ENCODE results near the gene DAPK1.

DAPK1 gene

GRCh38 chr9:87630266-87630665 is 132.6 kb downstream of the DAPK1 start:
- TF ChIP-seq ESRRG (CRISPR knock-in tag; IDR thresholded peaks at IDR 0.05) (no peak), CSRNP3 (CRISPR knock-in tag; IDR thresholded peaks at IDR 0.05) (no peak), ZNF70 (CRISPR knock-in tag; IDR thresholded peaks at IDR 0.05) (no peak), ISL1 (CRISPR knock-in tag; IDR thresholded peaks at IDR 0.05) (no peak), ZNF565 (CRISPR knock-in tag; conservative IDR thresholded peaks at IDR 0.05; ENCODE audit: low read depth) (no peak), TSHZ2 (CRISPR knock-in tag; IDR thresholded peaks at IDR 0.05) (no peak), ZFP3 (CRISPR knock-in tag; IDR thresholded peaks at IDR 0.05) (no peak), RARB (CRISPR knock-in tag; IDR thresholded peaks at IDR 0.05) (no peak), TOX (CRISPR knock-in tag; IDR thresholded peaks at IDR 0.05; ENCODE audit: borderline replicate concordance) (no peak), ARNTL (CRISPR knock-in tag; IDR thresholded peaks at IDR 0.05; ENCODE audit: borderline replicate concordance, low read depth) (no peak)
- ATAC-seq, result no peak

- no peak for ATAC-seq
- TF ChIP-seq CREB5 (CRISPR knock-in tag; IDR thresholded peaks at IDR 0.05; ENCODE audit: low read depth), result no peak
- TF ChIP-seq BACH2 (CRISPR knock-in tag; IDR thresholded peaks at IDR 0.05; ENCODE audit: borderline replicate concordance), result no peak
- no peak for TF ChIP-seq OSR1 (CRISPR knock-in tag; IDR thresholded peaks at IDR 0.05)
- TF ChIP-seq ZNF70 (CRISPR knock-in tag; IDR thresholded peaks at IDR 0.05), result no peak
- no peak for TF ChIP-seq RARB (CRISPR knock-in tag; IDR thresholded peaks at IDR 0.05)
- TF ChIP-seq PATZ1 (CRISPR knock-in tag; IDR thresholded peaks at IDR 0.05; ENCODE audit: borderline replicate concordance), result no peak
- no peak for TF ChIP-seq SNAI2 (CRISPR knock-in tag; IDR thresholded peaks at IDR 0.05)
- TF ChIP-seq ESRRG (CRISPR knock-in tag; IDR thresholded peaks at IDR 0.05), result no peak
- TF ChIP-seq TCF4 (CRISPR knock-in tag; IDR thresholded peaks at IDR 0.05; ENCODE audit: borderline replicate concordance), result no peak
- TF ChIP-seq CSDC2 (CRISPR knock-in tag; IDR thresholded peaks at IDR 0.05), result no peak
- TF ChIP-seq ISL1 (CRISPR knock-in tag; IDR thresholded peaks at IDR 0.05), result no peak
- TF ChIP-seq ARNTL (CRISPR knock-in tag; IDR thresholded peaks at IDR 0.05; ENCODE audit: borderline replicate concordance, low read depth), result no peak
- TF ChIP-seq PPARA (CRISPR knock-in tag; IDR thresholded peaks at IDR 0.05; ENCODE audit: borderline replicate concordance), result no peak
- TF ChIP-seq ZNF565 (CRISPR knock-in tag; conservative IDR thresholded peaks at IDR 0.05; ENCODE audit: low read depth), result no peak
- no peak for TF ChIP-seq ZFP30 (CRISPR knock-in tag; IDR thresholded peaks at IDR 0.05)
- no peak for TF ChIP-seq POU6F1 (CRISPR knock-in tag; IDR thresholded peaks at IDR 0.05; ENCODE audit: borderline replicate concordance, low read depth)
- no peak for TF ChIP-seq ZNF8 (CRISPR knock-in tag; IDR thresholded peaks at IDR 0.05)
These were observed 133.2 kb downstream of the DAPK1 start for GRCh38 chr9:87630846-87631245.

All from SK-N-SH treated with all-trans-retinoic acid at 6 μM for 48 hours (cell line).